K562 (cell line): ENCODE measurements around the gene HIRIP3. TPM values are rescaled to one million over a fixed set of nuclear protein-coding genes. Genes with fewer than 3 reads are reported as not detected.
A peak's percentile ranks its signal among the peaks of the same experiment; 100 is the strongest.
"Not testable (repeated sequence)": the region's sequence is repeated elsewhere in the genome, so short reads cannot be mapped to it uniquely, and the experiment has no call there.

Source experiments
- ATAC-seq: fragments of 200-7000 bp; cut with Tn5 transposase; 3 replicates; pipeline ENCODE4 v1.9.1; 2020; ENCODE audit warnings: moderate library complexity
- BruUV-seq: library from RNA; stranded (reverse); fragments of 400-500 nt; replicated peaks from 2 replicates; lab custom pipeline; 2021; lab: Mats Ljungman, UMichigan
- CTCF ChIA-PET: fragments of 300-600 bp; formaldehyde crosslinking; extraction: SDS; loops from one replicate; lab custom pipeline; 2021; ENCODE audit warnings: low intra/inter-chr PET ratio; lab: Yijun Ruan, JAX
- POLR2A ChIA-PET: fragments of 300-600, 350-650 bp; sonication (Branson Sonifier 250); formaldehyde crosslinking; extraction: SDS; loops from one replicate; lab custom pipeline; 2021; ENCODE audit warnings: antibody characterized with exemption, inconsistent platforms; lab: Yijun Ruan, JAX
- DNase-seq, 4 experiments: peaks; one replicate each; pipeline versions ENCODE4 v3.0.0 to v3.0.0-alpha.2; 2011 to 2018; ENCODE audit warnings: low spot score in 3 of 4, mixed read lengths in 3 of 4; ENCODE audit errors: extremely low read depth in 1 of 4
- FAIRE-seq: peaks from 2 replicates; lab custom pipeline; 2011; peaks lifted over from hg19 to GRCh38; lab: Jason Lieb, UNC
- H2AFZ ChIP-seq: 2 replicates; pipeline ENCODE4 v1.6.0; 2011; ENCODE audit warnings: low read depth, low read length, control low read depth, inconsistent platforms
- H3K27ac ChIP-seq: fragments of 200-600 bp; 3 replicates; pipeline ENCODE4 v1.8.0; 2011; ENCODE audit warnings: low read depth, mild to moderate bottlenecking, control low read depth, inconsistent platforms, low read length, moderate library complexity, mixed read lengths; ENCODE audit errors: extremely low read depth
- H3K27me3 ChIP-seq, 2 experiments: fragments of 300-600 bp in 1 of 2; 2 replicates in 1 of 2; 3 replicates in 1 of 2; pipeline versions ENCODE4 v1.6.0 to v1.8.0; 2011; ENCODE audit warnings: inconsistent platforms in 2 of 2, low read length in 2 of 2, mild to moderate bottlenecking in 1 of 2, mixed read lengths in 1 of 2, moderate library complexity in 1 of 2; ENCODE audit not compliant: control insufficient read depth in 2 of 2, insufficient read depth in 2 of 2
- H3K36me3 ChIP-seq: fragments of 300-600 bp; 3 replicates; pipeline ENCODE4 v1.8.0; 2011; ENCODE audit warnings: mild to moderate bottlenecking, low read length, inconsistent platforms; ENCODE audit not compliant: control insufficient read depth, insufficient read depth
- H3K4me1 ChIP-seq, 2 experiments: fragments of 200-600 bp in 1 of 2; replicated peaks in 1 of 2; 2 replicates in 1 of 2; 3 replicates in 1 of 2; pipeline versions ENCODE4 v1.5.1 to v1.8.0; 2011; ENCODE audit warnings: inconsistent platforms in 2 of 2, low read length in 2 of 2, mild to moderate bottlenecking in 1 of 2, mixed read lengths in 1 of 2, moderate library complexity in 1 of 2; ENCODE audit not compliant: control insufficient read depth in 2 of 2, insufficient read depth in 2 of 2
- H3K4me2 ChIP-seq: 2 replicates; pipeline ENCODE4 v1.6.1; 2011; ENCODE audit warnings: low read length, control low read depth, inconsistent platforms, mixed read lengths; ENCODE audit not compliant: insufficient read depth
- H3K4me3 ChIP-seq: fragments of 200-600 bp; sonication (generic), shearing (Covaris generic); 2 replicates; pipeline ENCODE4 v1.5.1; 2016; ENCODE audit warnings: control low read depth, inconsistent platforms
- H3K79me2 ChIP-seq: fragments of 200-600 bp; 3 replicates; pipeline ENCODE4 v1.8.0; 2011; ENCODE audit warnings: low read length, inconsistent platforms; ENCODE audit not compliant: control insufficient read depth, insufficient read depth
- H3K9ac ChIP-seq, 2 experiments: 2 replicates each; pipeline versions ENCODE4 v1.6.0 to v1.6.1; 2011; ENCODE audit warnings: low read depth in 2 of 2, low read length in 2 of 2, control low read depth in 1 of 2, inconsistent platforms in 1 of 2, mild to moderate bottlenecking in 1 of 2, mixed read lengths in 1 of 2; ENCODE audit not compliant: insufficient read depth in 1 of 2
- H3K9me1 ChIP-seq: one replicate; pipeline ENCODE4 v1.6.0; 2011; ENCODE audit warnings: inconsistent platforms, mild to moderate bottlenecking, low read length, moderate library complexity; ENCODE audit not compliant: control insufficient read depth, insufficient read depth
- H3K9me3 ChIP-seq: replicated peaks from 2 replicates; pipeline ENCODE4 v1.5.1; 2011; ENCODE audit warnings: low read depth, low read length, inconsistent platforms; ENCODE audit not compliant: control insufficient read depth, insufficient read depth
- H4K20me1 ChIP-seq: replicated peaks from 2 replicates; pipeline ENCODE4 v1.6.1; 2011; ENCODE audit warnings: low read length, inconsistent platforms, mixed read lengths; ENCODE audit not compliant: control insufficient read depth, insufficient read depth
- ATF3 ChIP-seq, 2 experiments: fragments of 450-650 bp in 1 of 2; sonication (generic) in 1 of 2; formaldehyde crosslinking in 1 of 2; IDR thresholded peaks in 1 of 2; conservative IDR thresholded peaks in 1 of 2; 2 replicates each; pipeline versions ENCODE4 v1.6.1 to v1.8.1; 2016 to 2023; ENCODE audit warnings: mild to moderate bottlenecking in 2 of 2, moderate library complexity in 2 of 2, inconsistent platforms in 1 of 2, missing genetic modification reagents in 1 of 2
- BRCA1 ChIP-seq, 2 experiments: fragments of 450-650 bp in 1 of 2; sonication (generic) in 1 of 2; formaldehyde crosslinking in 1 of 2; IDR thresholded peaks; 2 replicates each; pipeline versions ENCODE4 v1.5.0 to v1.6.1; 2017 to 2020; ENCODE audit warnings: mild to moderate bottlenecking in 1 of 2, missing genetic modification reagents in 1 of 2
- FOSL1 ChIP-seq: fragments of 200-800 bp; sonication (Bioruptor generic); conservative IDR thresholded peaks from 2 replicates; pipeline ENCODE4 v1.6.1; 2016; ENCODE audit warnings: missing genetic modification characterization, missing compliant biosample characterization
- JUN ChIP-seq, 2 experiments: sonication (generic) in 1 of 2; formaldehyde crosslinking in 1 of 2; IDR thresholded peaks; 2 replicates each; pipeline versions ENCODE4 v1.6.1 to v1.8.0; 2012 to 2022; ENCODE audit warnings: borderline replicate concordance in 2 of 2, mild to moderate bottlenecking in 2 of 2, improper control_type of control experiment in 1 of 2, low read depth in 1 of 2, low read length in 1 of 2, missing genetic modification reagents in 1 of 2
- TRIM25 ChIP-seq: fragments of 450-650 bp; IDR thresholded peaks from 2 replicates; pipeline ENCODE4 v1.7.0; 2016; ENCODE audit warnings: borderline replicate concordance
- ZEB2 ChIP-seq: fragments of 450-650 bp; IDR thresholded peaks from 2 replicates; pipeline ENCODE4 v1.6.1; 2016
- WGBS: fragments of 100-300 bp; shearing (Covaris generic); methylation state at CpG from one replicate; pipeline ENCODE4 v1.1.6; 2016; ENCODE audit warnings: low coverage, mixed read lengths; ENCODE audit not compliant: insufficient coverage; ENCODE audit errors: missing lambda C conversion rate; 5-methylcytosine and 5-hydroxymethylcytosine counted together
- in situ Hi-C: fragments of 300-500 bp; cut with MboI; formaldehyde crosslinking; loops from 4 replicates; pipeline ENCODE4 v1.15.0; 2018; ENCODE audit warnings: inconsistent platforms, mixed read lengths
- intact Hi-C: fragments of 100-400 bp; cut with micrococcal nuclease; formaldehyde crosslinking; loops from 2 replicates; pipeline ENCODE4 v1.14.2; 2022
- polyA plus RNA-seq, 8 experiments: library from polyadenylated mRNA; depleted of rRNA in 4 of 8; stranded (reverse) in 5 of 8; unstranded in 3 of 8; fragments of >200 nt; fragmentation: Nextera tagmentation in 2 of 8; fragmentation: Illumina TruSeq in 1 of 8; extraction: Ambion mirVana in 2 of 8; extraction: Trizol in 1 of 8; gene quantifications; 2 replicates each; pipeline versions ENCODE4 v1.2.1 to v1.2.3, GENCODE V29; 2011 to 2014; ENCODE audit warnings: inconsistent platforms in 1 of 8, missing spikeins in 1 of 8
- total RNA-seq, 7 experiments: library from RNA; depleted of rRNA in 6 of 7; stranded (reverse); fragments of >200 nt in 6 of 7; fragmentation: Illumina TruSeq in 2 of 7; extraction: Trizol in 2 of 7; gene quantifications; 2 replicates each; pipeline versions ENCODE4 v1.2.1 to v1.2.3, GENCODE V29; 2011 to 2021; ENCODE audit warnings: low replicate concordance in 1 of 7

HIRIP3 gene
- total and polyA plus RNA-seq, 9 of the 15 experiments (the other 6 are each of a cell fraction or from before 2014, with no cell fraction given): 3.3 to 38.2 (median 18.2) TPM

- no peak for ATAC-seq
- H3K27ac ChIP-seq: no peak overlapping the region
- H3K36me3 ChIP-seq: no peaks in the 10 kb centered on the region
- H3K4me2 ChIP-seq: no peak overlapping the region
- no peak overlapping the region for H3K4me3 ChIP-seq
- H3K9me3 ChIP-seq: no peaks in the 10 kb centered on the region
- 2% methylated on average over 3 of the region's 4 CpGs for WGBS
- in situ Hi-C loops (no loop called here), intact Hi-C loops (no loop called here)
- ChIA-PET CTCF (no interaction called here), POLR2A (interaction anchor here (0.8 kb wide), 1 partner anchor 320 kb away, joined by 3 read pairs; no protein-coding TSS in a partner anchor)
- FAIRE-seq: no peak
- DNase-seq: no peak
- peak; percentile 69 for TF ChIP-seq ATF3 (IDR thresholded peaks at IDR 0.05)
- TF ChIP-seq ATF3 (CRISPR knock-in tag; conservative IDR thresholded peaks at IDR 0.05): no peak
- 0 out of 2 replicates have a peak, but pooled peaks have one; percentile 13 for TF ChIP-seq JUN (IDR thresholded peaks at IDR 0.05; ENCODE audit: borderline replicate concordance, low read depth, low read length)
- TF ChIP-seq JUN (CRISPR knock-in tag; IDR thresholded peaks at IDR 0.05; ENCODE audit: borderline replicate concordance): no peak
- no peak for TF ChIP-seq TRIM25
- 0 out of 2 replicates have a peak, but pooled peaks have one; percentile 33 for TF ChIP-seq FOSL1
- TF ChIP-seq ZEB2: peak; percentile 40; the same call in 1 of the 2 replicates
- no peak for TF ChIP-seq BRCA1 (IDR thresholded peaks at IDR 0.05)
- TF ChIP-seq BRCA1 (CRISPR knock-in tag; IDR thresholded peaks at IDR 0.05): no peak
- H3K27me3 ChIP-seq: peaks cover 0 to 13% of the 10 kb centered on the region in 2 experiments; a peak in 3 of 5 replicates
- no peak overlapping the region for H3K9ac ChIP-seq
- no peak overlapping the region for H2AFZ ChIP-seq
- no peaks in the 10 kb centered on the region; the same call in 2 of the 3 replicates for H3K79me2 ChIP-seq
- no TSS peak for BruUV-seq
- no peaks in the 10 kb centered on the region for H3K9me1 ChIP-seq
- H4K20me1 ChIP-seq: peaks cover 3% of the 10 kb centered on the region; the same call in 1 of the 2 replicates
- H3K4me1 ChIP-seq: peaks cover 0 to 11% of the 10 kb centered on the region in 2 experiments; a peak in 3 of 5 replicates
Observed at GRCh38 chr16:30018731-30019158, 23.3 kb upstream of the HIRIP3 start.

GRCh38 chr16:30017937-30018336 lies 22.5 kb upstream of the HIRIP3 start:
- H3K9me3 ChIP-seq, H3K9me1 ChIP-seq, H3K4me2 ChIP-seq, H3K36me3 ChIP-seq, intact Hi-C loops, H3K9ac ChIP-seq, H3K27me3 ChIP-seq, H3K79me2 ChIP-seq, DNase-seq, POLR2A ChIA-PET, H2AFZ ChIP-seq, BruUV-seq, H3K27ac ChIP-seq, FAIRE-seq, H4K20me1 ChIP-seq, H3K4me3 ChIP-seq, in situ Hi-C loops, ATAC-seq, CTCF ChIA-PET: not testable (repeated sequence)
- 0% methylated on average over 1 of the region's 4 CpGs for WGBS
- peaks cover 0 to 11% of the 10 kb centered on the region in 2 experiments; a peak in 3 of 5 replicates for H3K4me1 ChIP-seq
